Kidney glomerular epithelial cell (primary cell): ENCODE data around the gene LEF1.

ENCODE experiments used
- DNase-seq: peaks from one replicate; lab custom pipeline; 2025; lab: John Stamatoyannopoulos, UW

LEF1 gene

DNA sequence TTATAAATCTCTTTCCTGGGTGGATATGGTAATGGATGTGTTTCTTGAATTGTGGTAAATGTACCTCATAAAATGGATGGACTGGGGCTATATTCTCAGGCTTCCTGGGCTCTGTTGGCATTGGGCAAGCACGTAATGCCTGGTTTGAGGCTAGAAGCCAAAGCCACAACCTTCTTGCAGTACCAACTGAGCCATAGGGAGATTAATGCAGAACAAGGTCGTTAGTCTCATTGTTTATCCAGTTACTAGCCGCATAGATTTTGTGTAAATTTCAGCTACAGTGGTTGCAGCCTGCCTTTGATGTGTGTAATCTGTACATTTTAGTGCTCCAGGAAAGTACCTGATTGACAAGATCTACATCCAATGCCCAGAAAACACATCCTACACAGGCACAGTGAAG is 7.2 kb upstream of the LEF1 start:
- DNase-seq = no peak

GRCh38 chr4:108174856-108175255 is 6.1 kb upstream of the LEF1 start:
- no peak for DNase-seq

GRCh38 chr4:108173599-108174057 is 4.9 kb upstream of the LEF1 start:
- DNase-seq = no peak

- peak; percentile 12 for DNase-seq
Measured at GRCh38 chr4:108172753-108173598, 4.2 kb upstream of the LEF1 start.

- DNase-seq = no peak
Measured at GRCh38 chr4:108172231-108172752, 3.6 kb upstream of the LEF1 start.

DNA sequence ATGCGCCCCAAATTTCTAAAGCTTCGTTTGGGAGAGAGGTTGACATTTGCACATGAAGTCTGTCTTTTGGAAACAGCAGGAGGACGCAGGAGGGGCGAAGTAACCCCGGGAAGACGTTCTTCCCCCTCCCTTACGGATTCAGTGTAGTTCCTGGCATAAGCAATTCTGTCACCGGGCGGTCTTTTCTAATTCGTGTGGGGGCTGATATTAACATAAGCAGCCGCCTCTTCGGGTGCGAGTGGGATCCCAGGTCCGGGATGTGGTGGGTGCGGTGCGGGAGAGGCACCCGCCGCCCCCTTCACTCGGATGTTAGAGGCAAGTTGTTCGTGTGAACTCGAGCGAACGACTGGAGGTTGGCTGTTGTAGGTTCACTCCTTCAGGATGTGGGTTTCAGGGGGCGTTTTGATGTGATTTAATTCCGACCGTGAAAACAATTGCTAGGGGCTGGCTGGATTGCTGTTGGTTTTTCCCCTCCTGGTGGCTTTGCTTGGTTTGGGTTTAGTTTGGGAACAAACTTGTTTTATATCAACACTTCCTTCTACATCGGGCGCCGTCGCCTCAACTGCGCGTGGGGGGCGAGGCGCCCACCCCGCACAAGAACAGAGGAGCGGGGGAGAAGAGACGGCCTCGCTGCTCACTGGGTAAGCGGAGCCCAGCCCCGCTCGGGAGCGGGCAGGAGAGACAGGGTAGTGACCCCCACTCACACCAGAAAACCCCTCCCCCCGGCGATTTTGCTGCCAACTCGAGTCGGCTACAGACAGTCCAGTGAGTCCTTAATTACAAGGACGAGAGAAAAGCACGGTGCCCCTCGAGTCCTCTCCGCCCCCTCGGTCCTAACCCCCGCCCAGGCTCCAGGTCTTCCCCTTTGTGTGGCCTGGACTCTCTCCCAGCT is 2.9 kb upstream of the LEF1 start:
- DNase-seq = peak; percentile 3

DNA sequence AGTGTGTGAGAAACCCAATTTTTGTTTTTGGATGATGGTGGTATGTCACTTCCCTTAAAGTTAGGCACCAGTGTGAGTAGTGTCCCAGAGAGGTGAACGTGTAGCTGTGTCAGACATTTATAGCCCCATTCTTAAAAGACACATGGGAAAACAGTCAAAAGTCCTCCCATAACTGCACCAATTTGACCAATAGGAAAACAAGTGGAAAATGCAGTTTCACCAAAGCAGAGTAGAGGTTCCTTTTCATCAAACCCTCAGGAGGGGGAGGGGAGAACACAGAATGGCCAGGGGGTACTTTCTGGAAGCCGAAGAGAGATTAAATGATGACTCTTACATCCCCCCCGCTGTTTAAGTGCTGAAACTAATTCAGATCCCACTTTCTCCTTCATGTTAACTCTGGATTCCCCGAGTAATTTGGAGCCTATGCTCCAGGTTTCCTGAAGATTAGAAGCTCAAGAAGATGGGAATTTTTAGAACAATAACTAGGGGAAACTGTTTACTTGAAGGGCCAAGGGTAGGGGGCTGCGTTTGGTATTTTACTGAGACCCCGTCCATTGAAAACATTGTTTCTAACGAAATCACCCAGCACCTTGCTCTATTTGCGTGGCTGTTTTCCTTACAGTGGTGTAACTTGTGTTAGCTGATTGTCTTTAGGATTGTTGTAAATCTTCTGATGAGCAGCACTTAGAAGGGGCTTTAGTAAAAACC is 2.1 kb upstream of the LEF1 start:
- DNase-seq = no peak

- DNase-seq = no peak
Measured at GRCh38 chr4:108169664-108170063, 932 bp upstream of the LEF1 start.

- peak; percentile 40 for DNase-seq
Measured at GRCh38 chr4:108168160-108168670, 517 bp downstream of the LEF1 start.

GRCh38 chr4:108166441-108167315 is 2.1 kb downstream of the LEF1 start:
- peak; percentile 6 for DNase-seq

DNA sequence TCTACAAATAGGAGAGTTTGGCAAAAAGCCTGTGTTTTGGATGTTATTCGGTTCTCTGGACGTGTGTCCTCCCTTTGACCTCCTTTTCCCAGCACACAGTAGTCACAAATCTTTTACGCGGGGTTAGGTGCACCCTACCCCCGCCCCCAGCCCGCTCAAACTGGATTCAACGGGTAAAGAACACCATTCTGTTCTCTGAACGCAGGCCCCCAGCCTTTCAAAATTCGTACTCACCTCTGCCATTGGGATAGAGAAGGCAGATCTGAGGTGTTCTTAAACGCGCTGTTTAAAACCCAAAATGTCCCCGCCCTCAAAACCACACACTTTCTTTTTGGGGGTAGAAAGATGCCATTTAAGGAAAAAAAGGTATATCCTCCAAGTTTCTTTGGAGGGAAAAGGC is 2.7 kb downstream of the LEF1 start:
- DNase-seq = no peak

- DNase-seq = no peak
Measured at GRCh38 chr4:108165586-108165985, 3.1 kb downstream of the LEF1 start.

GRCh38 chr4:108163351-108163750 is 5.4 kb downstream of the LEF1 start:
- no peak for DNase-seq

- no peak for DNase-seq
Measured at GRCh38 chr4:108160741-108161352, 7.9 kb downstream of the LEF1 start.

- no peak for DNase-seq
Measured at GRCh38 chr4:108159845-108160244, 8.9 kb downstream of the LEF1 start.

DNA sequence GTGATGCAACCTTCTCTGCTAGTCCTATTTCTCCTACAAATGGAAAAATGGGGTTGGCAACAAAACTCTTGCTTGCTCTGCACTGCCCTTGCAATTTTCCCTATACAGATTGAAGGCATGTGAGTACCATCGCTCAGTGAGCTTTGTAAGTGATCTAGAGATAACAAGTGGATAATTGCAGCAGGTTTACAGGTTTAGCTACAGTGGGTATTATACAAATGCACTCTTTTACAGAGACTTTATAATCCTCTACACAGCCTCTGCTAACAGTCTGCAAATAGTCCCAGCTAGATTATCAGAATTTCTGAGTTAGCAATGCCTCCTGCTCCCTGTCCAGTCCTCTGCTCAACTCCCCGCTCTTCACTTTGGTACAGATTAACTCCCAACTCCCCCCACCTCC is 11.1 kb downstream of the LEF1 start:
- no peak for DNase-seq

DNA sequence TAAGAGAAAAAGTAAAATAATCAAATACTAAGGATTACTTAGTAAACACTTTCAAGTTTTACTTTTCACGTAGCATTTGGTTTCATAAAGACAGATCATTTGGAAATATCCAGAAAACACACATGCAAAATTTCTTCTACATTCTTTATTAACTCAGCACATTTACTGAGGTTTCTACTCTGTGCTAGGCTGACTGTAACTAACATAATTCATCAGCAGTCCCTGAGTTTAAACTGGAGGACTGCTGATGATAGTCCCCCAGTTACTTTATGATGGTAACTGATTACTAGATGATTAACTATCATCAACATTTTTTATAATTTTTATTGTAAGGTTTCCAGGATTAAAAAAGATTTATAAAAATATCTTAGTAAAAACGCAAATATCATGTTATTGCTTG is 12.3 kb downstream of the LEF1 start:
- DNase-seq = no peak

GRCh38 chr4:108155373-108155772 is 13.4 kb downstream of the LEF1 start:
- DNase-seq = no peak

- DNase-seq = no peak
Measured at GRCh38 chr4:108152980-108153379, 15.8 kb downstream of the LEF1 start.

- DNase-seq = peak; percentile 13
Measured at GRCh38 chr4:108149588-108150380, 18.9 kb downstream of the LEF1 start.
